Stimulated activated CD4-positive, alpha-beta T cell treated with anti-CD3 and anti-CD28 coated beads, Interleukin-15, amount 100 ng/mL, for 24 hours (primary cell): ENCODE measurements around the gene ARPC5L.
"Not testable (repeated sequence)": the region's sequence is repeated elsewhere in the genome, so short reads cannot be mapped to it uniquely, and the experiment has no call there.

ENCODE experiments used
- DNase-seq: peaks from one replicate; pipeline ENCODE4 v3.0.0-alpha.2; 2020

Gene ARPC5L

GRCh38 chr9:124861342-124862229 lies at the start of gene ARPC5L, which contains the start of gene RPL35:
TSS of gene ARPC5L (plus strand) at chr9:124862130. CDS start at chr9:124869291, 7,161 bp downstream.
TSS of gene RPL35 (minus strand) at chr9:124861957. CDS start at chr9:124861912, 45 bp downstream.
- peak; percentile 97 for DNase-seq

DNA sequence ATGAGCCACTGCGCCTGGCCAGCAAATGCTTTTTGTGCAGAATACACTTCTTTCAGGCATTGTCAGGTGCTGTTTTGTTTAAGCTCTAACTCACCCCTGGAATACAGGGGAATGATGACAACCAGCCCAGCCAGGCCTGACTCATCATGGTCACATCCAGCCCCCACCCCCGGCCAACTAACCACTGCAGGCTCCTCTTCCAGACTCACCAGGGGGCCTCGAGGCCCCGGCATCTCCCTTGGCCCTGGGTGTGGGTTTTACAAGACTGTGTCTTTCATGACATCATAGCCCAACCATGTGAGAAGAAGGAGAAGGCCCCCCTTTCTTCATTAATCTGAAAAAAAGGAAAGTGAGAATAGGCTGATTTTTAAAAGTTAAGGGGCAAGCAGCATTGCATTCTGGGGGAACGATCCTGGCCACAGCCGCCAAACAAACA lies 49.5 kb upstream of the ARPC5L start:
- peak; percentile 16 for DNase-seq

DNA sequence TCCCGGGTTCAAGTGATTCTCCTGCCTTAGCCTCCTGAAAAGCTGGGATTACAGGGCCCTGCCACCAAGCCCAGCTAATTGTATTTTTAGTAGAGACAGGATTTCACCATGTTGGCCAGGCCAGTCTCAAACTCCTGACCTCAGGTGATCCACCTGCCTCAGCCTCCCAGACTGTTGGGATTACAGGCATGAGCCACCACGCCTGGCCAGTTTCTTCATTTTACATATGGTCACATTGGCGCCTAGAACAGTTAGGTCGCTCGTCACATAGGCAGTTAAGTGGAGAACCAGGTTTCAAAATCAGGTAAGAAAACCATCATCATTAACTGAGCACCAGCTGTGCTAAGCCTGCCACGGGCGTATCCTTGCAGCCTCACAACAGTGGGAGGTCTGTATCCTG lies 48.9 kb upstream of the ARPC5L start:
- DNase-seq = no peak

GRCh38 chr9:124813501-124814163 lies 48.3 kb upstream of the ARPC5L start:
- no peak for DNase-seq

GRCh38 chr9:124814164-124814535 lies 47.8 kb upstream of the ARPC5L start:
- DNase-seq = no peak

- no peak for DNase-seq
These were observed 46.3 kb upstream of the ARPC5L start for GRCh38 chr9:124815601-124816000.

GRCh38 chr9:124818431-124819281 lies 43.3 kb upstream of the ARPC5L start:
- no peak for DNase-seq

DNA sequence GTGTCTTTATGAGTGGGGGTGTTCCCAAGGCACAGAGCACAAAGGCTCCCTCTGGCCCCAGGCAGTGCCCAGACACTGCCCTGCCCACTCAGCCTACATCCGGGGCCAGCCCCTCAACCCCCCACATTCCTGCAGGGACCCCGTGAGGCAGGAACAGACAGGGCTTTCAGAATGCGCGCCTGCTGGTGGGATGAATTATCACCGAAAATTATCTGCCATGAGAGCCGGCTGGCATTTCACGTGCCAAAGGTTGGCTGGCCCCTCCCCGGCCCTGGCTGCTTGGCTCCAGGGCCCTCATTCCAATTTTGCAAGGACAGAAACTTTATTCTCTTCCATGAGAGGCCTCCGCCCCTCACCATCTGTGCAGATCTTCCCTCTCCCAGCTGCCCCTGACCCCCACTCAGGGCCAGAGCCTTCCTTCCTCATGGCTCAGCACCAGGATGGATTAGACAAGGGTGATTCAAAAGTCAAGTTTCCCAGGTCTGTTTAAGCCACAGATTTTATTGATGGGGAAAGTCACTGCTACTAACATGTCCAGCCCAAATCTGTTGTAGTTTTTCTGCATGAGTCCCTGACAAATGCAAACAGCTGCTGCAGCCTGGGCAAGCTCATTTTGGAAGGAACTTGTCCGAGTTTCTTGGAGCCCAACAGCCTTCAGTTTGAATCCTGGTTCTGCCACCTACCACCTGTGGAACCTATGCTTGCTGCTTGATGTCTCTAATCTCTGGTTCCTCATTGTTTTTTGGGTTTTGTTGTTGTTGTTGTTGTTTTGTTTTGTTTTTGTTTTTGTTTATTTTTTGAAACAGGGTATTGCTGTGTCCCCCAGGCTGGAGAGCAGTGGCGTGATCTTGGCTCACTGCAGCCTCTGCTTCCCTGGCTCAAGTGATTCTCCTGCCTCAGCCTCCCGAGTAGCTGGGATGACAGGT lies 41.0 kb upstream of the ARPC5L start:
- DNase-seq = no peak

GRCh38 chr9:124828489-124829333 lies 33.2 kb upstream of the ARPC5L start:
- no peak for DNase-seq

DNA sequence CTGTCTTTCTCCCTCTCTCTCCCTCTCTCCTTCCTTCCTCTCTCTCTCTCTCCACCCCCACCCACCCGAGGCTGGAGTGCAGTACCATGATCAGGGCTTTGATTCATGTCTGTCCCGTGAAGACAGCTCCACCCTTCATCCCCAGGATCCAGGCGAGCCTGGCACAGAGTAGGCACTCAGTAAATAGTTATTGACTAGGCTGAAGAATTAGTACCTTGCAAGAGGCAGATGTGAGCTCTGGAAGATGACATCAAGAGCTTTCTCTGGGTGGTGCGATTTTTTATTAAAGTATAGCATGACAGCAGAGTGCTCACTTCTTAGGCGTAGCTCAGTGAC lies 32.6 kb upstream of the ARPC5L start:
- DNase-seq = no peak

- DNase-seq = no peak
These were observed 31.3 kb upstream of the ARPC5L start for GRCh38 chr9:124830593-124830992.

DNA sequence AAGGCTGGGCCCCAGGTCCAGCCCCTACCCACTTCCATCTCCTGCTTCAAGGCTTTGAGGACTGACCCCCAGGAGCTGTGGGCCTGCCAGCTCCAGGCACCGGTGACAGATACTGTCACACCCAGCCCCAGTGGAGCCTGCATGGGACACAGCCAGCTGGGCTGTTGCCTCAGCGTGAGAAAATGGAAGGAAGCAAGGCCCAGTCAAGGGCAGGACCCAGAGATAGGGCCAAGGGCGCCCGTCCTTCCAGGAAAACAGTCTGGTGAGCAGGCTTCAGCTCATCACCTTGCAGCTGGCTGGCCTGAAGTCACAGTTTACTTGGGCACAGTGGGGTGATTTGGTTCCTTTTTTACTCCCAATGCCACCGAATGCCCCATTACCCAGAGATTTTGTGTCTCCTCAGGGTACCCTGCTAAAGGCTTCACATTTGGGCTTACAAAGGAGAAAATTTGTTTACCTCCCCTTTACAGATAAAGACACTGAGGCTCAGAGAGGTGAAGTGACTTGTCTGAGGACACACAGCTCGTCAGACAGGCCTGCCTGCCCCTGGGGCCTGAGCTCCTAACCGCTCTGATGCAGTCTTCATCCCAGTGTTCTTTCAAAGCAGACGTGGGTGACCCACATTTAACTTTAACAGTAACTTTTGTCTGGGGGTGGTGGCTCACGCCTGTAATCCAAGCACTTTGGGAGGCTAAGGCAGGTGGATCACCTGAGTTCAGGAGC lies 30.1 kb upstream of the ARPC5L start:
- no peak for DNase-seq

GRCh38 chr9:124834591-124834990 lies 27.3 kb upstream of the ARPC5L start:
- no peak for DNase-seq

DNA sequence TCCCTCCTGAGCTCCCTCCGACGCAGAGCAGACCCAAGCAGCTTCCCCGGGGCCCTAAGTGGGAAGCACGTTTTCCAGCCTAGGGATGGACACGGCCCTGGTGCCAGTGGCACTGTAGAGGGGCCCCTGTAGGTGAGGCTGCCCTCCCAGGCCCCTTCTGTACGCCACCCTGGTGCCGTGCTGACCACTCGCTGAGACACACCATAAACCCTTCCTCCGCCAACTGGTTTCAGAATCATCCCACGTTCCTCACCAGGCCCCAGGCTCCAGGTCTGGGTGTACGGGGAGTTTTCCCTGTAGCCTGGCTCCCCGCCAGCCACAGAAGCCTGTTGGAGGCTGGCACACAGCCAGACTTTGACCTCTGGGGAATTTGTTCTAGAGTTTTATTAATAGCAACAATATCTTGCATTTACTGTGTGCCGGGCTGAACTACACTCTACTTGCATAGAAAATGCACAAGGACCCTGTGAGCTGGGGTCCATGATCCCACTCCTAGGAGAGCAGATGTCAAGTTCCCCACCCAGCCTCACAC lies 26.8 kb upstream of the ARPC5L start:
- DNase-seq = no peak

GRCh38 chr9:124838132-124838531 lies 23.8 kb upstream of the ARPC5L start:
- not testable (repeated sequence) for DNase-seq

DNA sequence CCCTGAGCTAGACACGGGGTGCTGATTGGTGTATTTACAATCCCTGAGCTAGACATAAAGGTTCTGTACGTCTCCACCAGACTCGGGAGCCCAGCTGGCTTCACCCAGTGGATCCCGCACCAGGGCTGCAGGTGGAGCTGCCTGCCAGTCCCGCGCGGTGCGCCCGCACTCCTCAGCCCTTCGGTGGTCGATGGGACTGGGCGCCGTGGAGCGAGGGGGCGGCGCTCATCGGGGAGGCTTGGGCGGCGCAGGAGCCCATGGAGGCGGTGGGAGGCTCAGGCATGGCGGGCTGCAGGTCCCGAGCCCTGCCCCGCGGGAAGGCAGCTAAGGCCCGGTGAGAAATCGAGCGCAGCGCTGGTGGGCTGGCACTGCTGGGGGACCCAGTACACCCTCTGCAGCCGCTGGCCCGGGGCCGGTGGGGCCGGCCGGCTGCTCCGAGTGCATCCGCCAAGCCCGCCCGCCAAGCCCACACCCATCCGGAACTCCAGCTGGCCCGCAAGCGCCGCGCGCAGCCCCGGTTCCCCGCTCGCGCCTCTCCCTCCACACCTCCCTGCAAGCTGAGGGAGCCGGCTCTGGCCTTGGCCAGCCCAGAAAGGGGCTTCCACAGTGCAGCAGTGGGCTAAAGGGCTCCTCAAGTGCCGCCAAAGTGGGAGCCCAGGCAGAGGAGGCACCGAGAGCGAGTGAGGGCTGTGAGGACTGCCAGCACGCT lies 23.2 kb upstream of the ARPC5L start:
- DNase-seq = not testable (repeated sequence)

GRCh38 chr9:124839612-124840299 lies 22.2 kb upstream of the ARPC5L start:
- no peak for DNase-seq

DNA sequence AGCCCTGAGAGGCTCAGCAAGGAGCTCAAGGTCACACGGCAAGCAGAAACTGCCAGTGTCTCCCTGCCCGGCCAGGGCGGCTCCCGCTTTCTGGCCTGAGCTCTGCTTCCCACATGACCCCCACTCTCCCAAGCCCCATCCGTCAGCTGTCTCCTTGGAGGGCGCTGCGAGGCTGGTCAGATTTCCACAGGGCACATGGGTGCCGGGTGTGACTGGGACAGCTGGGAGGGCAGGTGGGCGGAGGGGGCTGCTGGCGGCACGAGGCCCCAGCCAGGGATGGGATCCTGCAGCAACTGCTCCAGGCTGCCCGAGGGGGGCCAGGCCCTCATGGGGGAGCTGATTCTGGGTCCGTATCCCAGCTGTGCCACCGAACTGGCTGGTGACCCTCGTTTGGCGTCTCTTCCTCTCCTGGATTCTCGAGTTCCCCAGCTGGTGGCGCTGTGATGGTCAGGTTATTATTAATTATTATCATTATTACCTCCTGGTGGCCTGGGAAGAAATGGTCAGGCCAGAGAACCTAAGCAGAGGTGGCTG lies 21.6 kb upstream of the ARPC5L start:
- no peak for DNase-seq
